ENCODE measurements around the gene CELA2B. TPM values are rescaled to one million over a fixed set of nuclear protein-coding genes. Genes with fewer than 3 reads are reported as not detected.

CELA2B gene
- polyA plus RNA-seq, 1 of the 3 experiments (the other 2 are of a cell fraction): not detected

GRCh38 chr1:15531682-15532081 is 55.8 kb downstream of the CELA2B start:
- Histone ChIP-seq H3K4me3 (ENCODE audit: low read depth in 2 of 2, low read length in 1 of 2) (no peak overlapping the region), H2AFZ (ENCODE audit: low read depth) (no peak overlapping the region), H3K27me3 (ENCODE audit: insufficient read depth) (no peaks in the 10 kb centered on the region), H3K36me3 (replicated peaks in 1 of 2; ENCODE audit: control insufficient read depth in 1 of 2, insufficient read depth in 2 of 2, low read length in 1 of 2) (peaks cover 32 to 38% of the 10 kb centered on the region in 2 experiments), H3K9ac (no peak overlapping the region), H3K9me3 (no peaks in the 10 kb centered on the region), H3K79me2 (ENCODE audit: insufficient read depth) (peaks cover 44% of the 10 kb centered on the region), H3K4me1 (ENCODE audit: control insufficient read depth in 1 of 2, insufficient read depth in 2 of 2, low read depth in 1 of 2, low read length in 1 of 2) (peaks cover 4 to 6% of the 10 kb centered on the region in 2 experiments), H3K4me2 (no peak overlapping the region), H4K20me1 (ENCODE audit: insufficient read depth) (no peaks in the 10 kb centered on the region; the same call in 1 of the 2 replicates), H3F3A (replicated peaks; ENCODE audit: insufficient read depth) (peaks cover 15% of the 10 kb centered on the region), H3K27ac (ENCODE audit: low read depth in 2 of 2, low read length in 1 of 2) (no peak overlapping the region), H3K9me2 (no peaks in the 10 kb centered on the region)
- ChIA-PET CTCF (no interaction called here), POLR2A (no interaction called here)
- TF ChIP-seq TEAD4 (IDR thresholded peaks at IDR 0.05; ENCODE audit: borderline replicate concordance, insufficient read depth) (no peak), YY1 (IDR thresholded peaks at IDR 0.05; ENCODE audit: low read depth) (no peak), MXI1 (IDR thresholded peaks at IDR 0.05; ENCODE audit: low read depth, low read length) (no peak), TCF12 (IDR thresholded peaks at IDR 0.05) (no peak), NFIC (IDR thresholded peaks at IDR 0.05; ENCODE audit: borderline replicate concordance) (no peak), MEF2A (IDR thresholded peaks at IDR 0.05; ENCODE audit: borderline replicate concordance, low read depth) (no peak), TAF1 (IDR thresholded peaks at IDR 0.05; ENCODE audit: borderline replicate concordance, low read depth, low read length) (no peak), NRF1 (IDR thresholded peaks at IDR 0.05; ENCODE audit: low read depth, low read length) (no peak), EZH2phosphoT487 (IDR thresholded peaks at IDR 0.05; ENCODE audit: borderline replicate concordance, low read depth) (no peak), FOSL2 (IDR thresholded peaks at IDR 0.05; ENCODE audit: borderline replicate concordance, low read depth) (no peak), RAD21 (IDR thresholded peaks at IDR 0.05; ENCODE audit: low read length) (no peak), GABPA (IDR thresholded peaks at IDR 0.05; ENCODE audit: low read depth) (no peak), RFX5 (IDR thresholded peaks at IDR 0.05; ENCODE audit: low read length) (no peak), CHD2 (IDR thresholded peaks at IDR 0.05; ENCODE audit: low read length, partially characterized antibody) (no peak), RCOR1 (IDR thresholded peaks at IDR 0.05; ENCODE audit: low read length) (no peak), REST (IDR thresholded peaks at IDR 0.05; ENCODE audit: low read depth, low read length) (no peak)
- 90% methylated on average over 2 of the region's 2 CpGs for WGBS (ENCODE audit: low lambda C conversion rate)
- DNase-seq: no peak

DNA sequence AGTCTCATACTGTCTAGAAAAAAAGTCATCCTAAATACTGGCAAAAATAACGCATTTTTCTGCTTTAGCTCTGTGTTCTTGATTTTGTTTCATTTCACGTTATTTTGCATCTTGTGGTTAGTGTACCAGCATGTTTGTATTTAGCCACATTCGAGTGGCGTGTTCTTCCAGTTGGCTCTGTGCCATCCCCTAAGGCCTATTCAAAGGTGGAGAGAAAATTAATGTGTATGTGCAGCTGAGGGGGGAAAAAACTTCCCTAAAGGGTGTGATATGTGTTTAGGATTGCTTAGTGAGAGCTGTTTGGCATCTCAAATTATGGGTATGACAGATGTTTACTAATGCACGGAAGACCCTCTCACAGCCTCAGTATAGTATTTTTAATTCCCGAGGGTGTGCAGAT is 62.9 kb downstream of the CELA2B start:
- Histone ChIP-seq H3K4me2 (no peak overlapping the region), H3K9ac (no peak overlapping the region), H3K27me3 (ENCODE audit: insufficient read depth) (no peaks in the 10 kb centered on the region), H3K4me3 (ENCODE audit: low read depth in 2 of 2, low read length in 1 of 2) (no peak overlapping the region), H3K79me2 (ENCODE audit: insufficient read depth) (peaks cover 4% of the 10 kb centered on the region), H3K9me3 (no peaks in the 10 kb centered on the region), H3K4me1 (ENCODE audit: control insufficient read depth in 1 of 2, insufficient read depth in 2 of 2, low read depth in 1 of 2, low read length in 1 of 2) (0 out of 4 replicates have a peak, but pooled peaks cover 0 to 2% of the 10 kb centered on the region in 2 experiments), H2AFZ (ENCODE audit: low read depth) (no peak overlapping the region), H3F3A (replicated peaks; ENCODE audit: insufficient read depth) (peaks cover 8% of the 10 kb centered on the region), H3K36me3 (replicated peaks in 1 of 2; ENCODE audit: control insufficient read depth in 1 of 2, insufficient read depth in 2 of 2, low read length in 1 of 2) (peaks cover 32 to 54% of the 10 kb centered on the region in 2 experiments), H3K27ac (ENCODE audit: low read depth in 2 of 2, low read length in 1 of 2) (no peak overlapping the region; a peak in 1 of 4 replicates), H4K20me1 (ENCODE audit: insufficient read depth) (no peaks in the 10 kb centered on the region), H3K9me2 (no peaks in the 10 kb centered on the region)
- WGBS (ENCODE audit: low lambda C conversion rate): 85% methylated on average over 6 of the region's 6 CpGs
- ChIA-PET CTCF (no interaction called here), POLR2A (no interaction called here)
- DNase-seq: no peak
- TF ChIP-seq, protein P1, sequence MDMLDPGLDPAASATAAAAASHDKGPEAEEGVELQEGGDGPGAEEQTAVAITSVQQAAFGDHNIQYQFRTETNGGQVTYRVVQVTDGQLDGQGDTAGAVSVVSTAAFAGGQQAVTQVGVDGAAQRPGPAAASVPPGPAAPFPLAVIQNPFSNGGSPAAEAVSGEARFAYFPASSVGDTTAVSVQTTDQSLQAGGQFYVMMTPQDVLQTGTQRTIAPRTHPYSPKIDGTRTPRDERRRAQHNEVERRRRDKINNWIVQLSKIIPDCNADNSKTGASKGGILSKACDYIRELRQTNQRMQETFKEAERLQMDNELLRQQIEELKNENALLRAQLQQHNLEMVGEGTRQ (IDR thresholded peaks at IDR 0.05; ENCODE audit: borderline replicate concordance, low read depth, low read length): no peak
- TF ChIP-seq RCOR1 (IDR thresholded peaks at IDR 0.05; ENCODE audit: low read length) (no peak), ELF1 (IDR thresholded peaks at IDR 0.05) (no peak), RAD21 (IDR thresholded peaks at IDR 0.05; ENCODE audit: low read length) (no peak), SMC3 (IDR thresholded peaks at IDR 0.05; ENCODE audit: low read depth, low read length) (no peak), NFIC (IDR thresholded peaks at IDR 0.05; ENCODE audit: borderline replicate concordance) (no peak), FOSL2 (IDR thresholded peaks at IDR 0.05; ENCODE audit: borderline replicate concordance, low read depth) (no peak), RXRA (IDR thresholded peaks at IDR 0.05; ENCODE audit: borderline replicate concordance, low read depth) (no peak), FOXJ3 (CRISPR knock-in tag; IDR thresholded peaks at IDR 0.05) (no peak), GABPA (IDR thresholded peaks at IDR 0.05; ENCODE audit: low read depth) (no peak)
- TF ChIP-seq, protein P2, sequence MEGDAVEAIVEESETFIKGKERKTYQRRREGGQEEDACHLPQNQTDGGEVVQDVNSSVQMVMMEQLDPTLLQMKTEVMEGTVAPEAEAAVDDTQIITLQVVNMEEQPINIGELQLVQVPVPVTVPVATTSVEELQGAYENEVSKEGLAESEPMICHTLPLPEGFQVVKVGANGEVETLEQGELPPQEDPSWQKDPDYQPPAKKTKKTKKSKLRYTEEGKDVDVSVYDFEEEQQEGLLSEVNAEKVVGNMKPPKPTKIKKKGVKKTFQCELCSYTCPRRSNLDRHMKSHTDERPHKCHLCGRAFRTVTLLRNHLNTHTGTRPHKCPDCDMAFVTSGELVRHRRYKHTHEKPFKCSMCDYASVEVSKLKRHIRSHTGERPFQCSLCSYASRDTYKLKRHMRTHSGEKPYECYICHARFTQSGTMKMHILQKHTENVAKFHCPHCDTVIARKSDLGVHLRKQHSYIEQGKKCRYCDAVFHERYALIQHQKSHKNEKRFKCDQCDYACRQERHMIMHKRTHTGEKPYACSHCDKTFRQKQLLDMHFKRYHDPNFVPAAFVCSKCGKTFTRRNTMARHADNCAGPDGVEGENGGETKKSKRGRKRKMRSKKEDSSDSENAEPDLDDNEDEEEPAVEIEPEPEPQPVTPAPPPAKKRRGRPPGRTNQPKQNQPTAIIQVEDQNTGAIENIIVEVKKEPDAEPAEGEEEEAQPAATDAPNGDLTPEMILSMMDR (IDR thresholded peaks at IDR 0.05): no peak

Data from SK-N-SH (cell line).